Panc1 (cell line): ENCODE measurements around the gene PRSS50. TPM values are rescaled to one million over a fixed set of nuclear protein-coding genes. Genes with fewer than 3 reads are reported as not detected.

ENCODE experiments used
- ATAC-seq: fragments of 200-7000 bp; cut with Tn5 transposase; 2 replicates; pipeline ENCODE4 v1.9.1; 2020; ENCODE audit warnings: mild to moderate bottlenecking, moderate library complexity
- BruUV-seq: library from RNA; stranded (reverse); fragments of 400-500 nt; replicated peaks from 2 replicates; lab custom pipeline; 2021; lab: Mats Ljungman, UMichigan
- CTCF ChIA-PET: fragments of 300-600 bp; sonication (Branson Sonifier 250); formaldehyde crosslinking; loops from one replicate; lab custom pipeline; 2022; ENCODE audit warnings: antibody characterized with exemption; lab: Charles Lee
- POLR2A ChIA-PET: fragments of 300-600 bp; sonication (Branson Sonifier 250); formaldehyde crosslinking; loops from one replicate; lab custom pipeline; 2022; ENCODE audit warnings: antibody characterized with exemption; lab: Charles Lee
- DNase-seq: peaks from one replicate; pipeline ENCODE4 v3.0.0-alpha.2; 2010; ENCODE audit warnings: low read depth, low spot score
- H3K27ac ChIP-seq: 2 replicates; pipeline ENCODE4 v1.5.1; 2011; ENCODE audit warnings: mild to moderate bottlenecking, low read length, inconsistent platforms
- H3K27me3 ChIP-seq: fragments of 200-500 bp; sonication (Bioruptor generic); 2 replicates; pipeline ENCODE4 v1.6.0; 2014; ENCODE audit warnings: low read length, inconsistent platforms; ENCODE audit not compliant: control insufficient read depth, insufficient read depth
- H3K36me3 ChIP-seq: fragments of 200-500 bp; sonication (Bioruptor generic); 2 replicates; pipeline ENCODE4 v1.5.1; 2014; ENCODE audit warnings: inconsistent platforms, mild to moderate bottlenecking, low read length, moderate library complexity; ENCODE audit not compliant: control insufficient read depth, insufficient read depth
- H3K4me1 ChIP-seq: 2 replicates; pipeline ENCODE4 v1.5.1; 2011; ENCODE audit warnings: inconsistent platforms, mild to moderate bottlenecking, low read length, moderate library complexity; ENCODE audit not compliant: control insufficient read depth, insufficient read depth
- H3K4me3 ChIP-seq, 2 experiments: 2 replicates each; pipeline ENCODE4 v1.5.1; 2011 to 2012; ENCODE audit warnings: low read depth in 2 of 2, low read length in 2 of 2, mild to moderate bottlenecking in 2 of 2, inconsistent platforms in 1 of 2, moderate library complexity in 1 of 2
- H3K9me3 ChIP-seq: fragments of 200-500 bp; sonication (Bioruptor generic); 2 replicates; pipeline ENCODE4 v1.5.1; 2014; ENCODE audit warnings: low read depth, mild to moderate bottlenecking, inconsistent platforms, low read length, moderate library complexity; ENCODE audit not compliant: control insufficient read depth, insufficient read depth
- POLR2AphosphoS5 ChIP-seq: IDR thresholded peaks from 2 replicates; pipeline ENCODE4 v1.6.1; 2012; ENCODE audit warnings: mild to moderate bottlenecking, low read depth, low read length, moderate library complexity
- REST ChIP-seq, 2 experiments: IDR thresholded peaks; 2 replicates each; pipeline ENCODE4 v1.6.1; 2011 to 2012; ENCODE audit warnings: low read depth in 2 of 2, control low read depth in 1 of 2, low read length in 1 of 2, mild to moderate bottlenecking in 1 of 2, moderate library complexity in 1 of 2; ENCODE audit not compliant: insufficient read depth in 1 of 2
- SIN3A ChIP-seq: IDR thresholded peaks from 2 replicates; pipeline ENCODE4 v1.6.1; 2012; ENCODE audit warnings: low read depth, mild to moderate bottlenecking, low read length, moderate library complexity, borderline replicate concordance; ENCODE audit not compliant: insufficient read depth
- TCF7L2 ChIP-seq: IDR thresholded peaks from 2 replicates; pipeline ENCODE4 v1.6.1; 2011; ENCODE audit warnings: mild to moderate bottlenecking, low read depth, low read length, inconsistent platforms
- in situ Hi-C: cut with HindIII; loops from 2 replicates; pipeline ENCODE4 v1.10.0; 2016; ENCODE audit warnings: low sequenced_read_pairs, low pct_unique_long_range_greater_than_20kb
- intact Hi-C: fragments of 100-400 bp; cut with micrococcal nuclease; formaldehyde crosslinking; loops from one replicate; pipeline ENCODE4 v1.10.0; 2022; ENCODE audit not compliant: unreplicated experiment
- total RNA-seq: library from RNA; stranded (reverse); gene quantifications from one replicate; pipeline ENCODE4 v1.2.1, GENCODE V29; 2021; ENCODE audit not compliant: unreplicated experiment
- TF ChIP-seq, protein P1 (sequence below): fragments of 450-650 bp; IDR thresholded peaks from 2 replicates; pipeline ENCODE4 v1.5.1; 2017; ENCODE audit warnings: mild to moderate bottlenecking

The PRSS50 gene
- total RNA-seq, 1 experiment from 2014 or later = 0.13 TPM

DNA sequence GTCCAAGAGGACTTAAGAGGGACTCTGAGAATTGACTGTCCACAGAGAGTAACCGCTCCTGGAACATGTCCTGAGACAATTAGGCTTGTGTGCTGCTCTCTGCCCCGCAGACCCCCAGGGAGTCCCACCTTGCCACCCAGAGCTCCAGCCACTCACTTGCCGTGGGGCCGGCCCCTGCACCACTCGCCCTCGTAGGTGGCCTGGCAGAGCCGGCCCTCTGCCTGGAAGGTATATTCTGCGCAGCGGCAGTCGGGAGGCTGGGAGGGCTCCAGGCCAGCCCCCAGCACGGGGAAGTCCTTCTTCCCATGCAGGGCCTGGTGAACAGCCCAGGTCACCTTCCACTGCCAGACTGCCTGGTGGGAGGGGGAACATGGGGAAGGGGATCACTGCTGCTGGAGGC is 34.7 kb downstream of the PRSS50 start:
- ChIA-PET POLR2A (no interaction called here), CTCF (no interaction called here)
- H3K9me3 ChIP-seq = no peaks in the 10 kb centered on the region
- intact Hi-C loops = no loop called here
- no peaks in the 10 kb centered on the region for H3K36me3 ChIP-seq
- ATAC-seq = no peak
- DNase-seq = no peak
- TF ChIP-seq TCF7L2 (no peak), POLR2AphosphoS5 (no peak), SIN3A (no peak), REST (IDR thresholded peaks at IDR 0.05; ENCODE audit: insufficient read depth in 1 of 2, low read depth in 2 of 2, low read length in 1 of 2) (no peak)
- TF ChIP-seq, protein P1, sequence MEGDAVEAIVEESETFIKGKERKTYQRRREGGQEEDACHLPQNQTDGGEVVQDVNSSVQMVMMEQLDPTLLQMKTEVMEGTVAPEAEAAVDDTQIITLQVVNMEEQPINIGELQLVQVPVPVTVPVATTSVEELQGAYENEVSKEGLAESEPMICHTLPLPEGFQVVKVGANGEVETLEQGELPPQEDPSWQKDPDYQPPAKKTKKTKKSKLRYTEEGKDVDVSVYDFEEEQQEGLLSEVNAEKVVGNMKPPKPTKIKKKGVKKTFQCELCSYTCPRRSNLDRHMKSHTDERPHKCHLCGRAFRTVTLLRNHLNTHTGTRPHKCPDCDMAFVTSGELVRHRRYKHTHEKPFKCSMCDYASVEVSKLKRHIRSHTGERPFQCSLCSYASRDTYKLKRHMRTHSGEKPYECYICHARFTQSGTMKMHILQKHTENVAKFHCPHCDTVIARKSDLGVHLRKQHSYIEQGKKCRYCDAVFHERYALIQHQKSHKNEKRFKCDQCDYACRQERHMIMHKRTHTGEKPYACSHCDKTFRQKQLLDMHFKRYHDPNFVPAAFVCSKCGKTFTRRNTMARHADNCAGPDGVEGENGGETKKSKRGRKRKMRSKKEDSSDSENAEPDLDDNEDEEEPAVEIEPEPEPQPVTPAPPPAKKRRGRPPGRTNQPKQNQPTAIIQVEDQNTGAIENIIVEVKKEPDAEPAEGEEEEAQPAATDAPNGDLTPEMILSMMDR = no peak
- H3K27ac ChIP-seq = no peak overlapping the region
- no peaks in the 10 kb centered on the region for H3K27me3 ChIP-seq
- in situ Hi-C loops = no loop called here
- BruUV-seq = no TSS peak
- no peaks in the 10 kb centered on the region for H3K4me1 ChIP-seq
- H3K4me3 ChIP-seq = no peak overlapping the region

GRCh38 chr3:46681856-46682540 is 35.7 kb downstream of the PRSS50 start:
- ATAC-seq (no peak), DNase-seq (no peak)
- in situ Hi-C loops (no loop called here), intact Hi-C loops (no loop called here)
- ChIA-PET CTCF (no interaction called here), POLR2A (no interaction called here)
- no peaks in the 10 kb centered on the region for H3K9me3 ChIP-seq
- TF ChIP-seq REST (IDR thresholded peaks at IDR 0.05; ENCODE audit: insufficient read depth in 1 of 2, low read depth in 2 of 2, low read length in 1 of 2) = no peak
- TF ChIP-seq, protein P1 = no peak
- no peak for TF ChIP-seq TCF7L2
- TF ChIP-seq POLR2AphosphoS5 = no peak
- no peak for TF ChIP-seq SIN3A
- H3K4me3 ChIP-seq = no peak overlapping the region
- no peaks in the 10 kb centered on the region for H3K27me3 ChIP-seq
- BruUV-seq = no TSS peak
- H3K4me1 ChIP-seq = no peaks in the 10 kb centered on the region
- no peaks in the 10 kb centered on the region for H3K36me3 ChIP-seq
- no peak overlapping the region for H3K27ac ChIP-seq
